HEK293 (cell line): Measurements from ENCODE around the gene ELAPOR2.
A peak's percentile ranks its signal among the peaks of the same experiment; 100 is the strongest.

Source experiments
- KLF16 ChIP-seq: fragments of 450-650 bp; formaldehyde crosslinking; IDR thresholded peaks from 2 replicates; pipeline ENCODE4 v1.5.1; 2017; ENCODE audit warnings: missing biosample characterization, missing genetic modification characterization
- MEIS1 ChIP-seq: sonication (generic); formaldehyde crosslinking; IDR thresholded peaks from 2 replicates; pipeline ENCODE4 v1.8.1; 2022; ENCODE audit warnings: missing genetic modification reagents, mild to moderate bottlenecking, borderline replicate concordance
- SETDB1 ChIP-seq: IDR thresholded peaks from one replicate; pipeline ENCODE4 v1.6.1; 2017; ENCODE audit warnings: mild to moderate bottlenecking, low read length, moderate library complexity, mixed read lengths; ENCODE audit not compliant: insufficient read length
- ZFP41 ChIP-seq: fragments of 450-650 bp; formaldehyde crosslinking; IDR thresholded peaks from 2 replicates; pipeline ENCODE4 v1.5.1; 2016; ENCODE audit warnings: missing biosample characterization, missing genetic modification characterization, borderline replicate concordance
- ZNF114 ChIP-seq: fragments of 450-650 bp; formaldehyde crosslinking; IDR thresholded peaks from 2 replicates; pipeline ENCODE4 v1.5.0; 2017; ENCODE audit warnings: missing biosample characterization, missing genetic modification characterization
- ZNF138 ChIP-seq: fragments of 450-650 bp; formaldehyde crosslinking; IDR thresholded peaks from 2 replicates; pipeline ENCODE4 v1.5.1; 2016; ENCODE audit warnings: missing biosample characterization, missing genetic modification characterization, borderline replicate concordance
- ZNF16 ChIP-seq: fragments of 450-650 bp; formaldehyde crosslinking; IDR thresholded peaks from 2 replicates; pipeline ENCODE4 v1.5.1; 2016; ENCODE audit warnings: low read depth, missing biosample characterization, missing genetic modification characterization
- ZNF2 ChIP-seq: fragments of 450-650 bp; formaldehyde crosslinking; IDR thresholded peaks from 2 replicates; pipeline ENCODE4 v1.5.1; 2016; ENCODE audit warnings: missing biosample characterization, missing genetic modification characterization
- ZNF221 ChIP-seq: fragments of 450-650 bp; formaldehyde crosslinking; IDR thresholded peaks from 2 replicates; pipeline ENCODE4 v1.5.1; 2017; ENCODE audit warnings: missing biosample characterization, missing genetic modification characterization, borderline replicate concordance
- ZNF248 ChIP-seq: fragments of 450-650 bp; formaldehyde crosslinking; IDR thresholded peaks from 2 replicates; pipeline ENCODE4 v1.5.1; 2017; ENCODE audit warnings: missing biosample characterization, missing genetic modification characterization
- ZNF266 ChIP-seq: fragments of 450-650 bp; formaldehyde crosslinking; IDR thresholded peaks from 2 replicates; pipeline ENCODE4 v1.5.1; 2016; ENCODE audit warnings: missing biosample characterization, missing genetic modification characterization, low read depth
- ZNF280D ChIP-seq: fragments of 450-650 bp; formaldehyde crosslinking; IDR thresholded peaks from 2 replicates; pipeline ENCODE4 v1.5.1; 2016; ENCODE audit warnings: missing biosample characterization, missing genetic modification characterization
- ZNF302 ChIP-seq: fragments of 450-650 bp; formaldehyde crosslinking; IDR thresholded peaks from 2 replicates; pipeline ENCODE4 v1.5.1; 2016; ENCODE audit warnings: missing biosample characterization, missing genetic modification characterization, low read depth
- ZNF366 ChIP-seq: fragments of 450-650 bp; formaldehyde crosslinking; conservative IDR thresholded peaks from 2 replicates; pipeline ENCODE4 v1.5.1; 2016; ENCODE audit warnings: missing biosample characterization, missing genetic modification characterization
- ZNF514 ChIP-seq: fragments of 450-650 bp; formaldehyde crosslinking; IDR thresholded peaks from 2 replicates; pipeline ENCODE4 v1.5.1; 2016; ENCODE audit warnings: missing biosample characterization, missing genetic modification characterization
- ZNF521 ChIP-seq: fragments of 450-650 bp; formaldehyde crosslinking; IDR thresholded peaks from 2 replicates; pipeline ENCODE4 v1.5.1; 2017; ENCODE audit warnings: missing biosample characterization, mild to moderate bottlenecking, missing genetic modification characterization
- ZNF558 ChIP-seq: fragments of 450-650 bp; formaldehyde crosslinking; IDR thresholded peaks from 2 replicates; pipeline ENCODE4 v1.5.1; 2016; ENCODE audit warnings: missing biosample characterization, missing genetic modification characterization
- ZNF560 ChIP-seq: fragments of 450-650 bp; formaldehyde crosslinking; IDR thresholded peaks from 2 replicates; pipeline ENCODE4 v1.5.1; 2017; ENCODE audit warnings: missing biosample characterization, missing genetic modification characterization, borderline replicate concordance
- ZNF621 ChIP-seq: fragments of 450-650 bp; formaldehyde crosslinking; IDR thresholded peaks from 2 replicates; pipeline ENCODE4 v1.5.1; 2017; ENCODE audit warnings: missing biosample characterization, missing genetic modification characterization
- ZSCAN18 ChIP-seq: fragments of 450-650 bp; formaldehyde crosslinking; IDR thresholded peaks from 2 replicates; pipeline ENCODE4 v1.5.1; 2016; ENCODE audit warnings: missing biosample characterization, missing genetic modification characterization
- TF ChIP-seq, protein P1 (sequence below): fragments of 450-650 bp; formaldehyde crosslinking; IDR thresholded peaks from 2 replicates; pipeline ENCODE4 v1.5.1; 2016; ENCODE audit warnings: missing biosample characterization, missing genetic modification characterization, borderline replicate concordance
- TF ChIP-seq, protein P2 (sequence below): fragments of 450-650 bp; formaldehyde crosslinking; optimal IDR thresholded peaks from 2 replicates; pipeline ENCODE3; 2016; ENCODE audit warnings: missing biosample characterization, mild to moderate bottlenecking, missing genetic modification characterization
- TF ChIP-seq, protein P3 (sequence below): fragments of 450-650 bp; formaldehyde crosslinking; IDR thresholded peaks from 2 replicates; pipeline ENCODE4 v1.5.1; 2016; ENCODE audit warnings: missing biosample characterization, missing genetic modification characterization, low read depth
- TF ChIP-seq, protein P4 (sequence below): fragments of 450-650 bp; formaldehyde crosslinking; IDR thresholded peaks from 2 replicates; pipeline ENCODE4 v1.5.1; 2017; ENCODE audit warnings: missing biosample characterization, missing genetic modification characterization

ELAPOR2 gene

GRCh38 chr7:87059525-87060287 is at the start of gene ELAPOR2 (continued):
- TF ChIP-seq, protein P1, sequence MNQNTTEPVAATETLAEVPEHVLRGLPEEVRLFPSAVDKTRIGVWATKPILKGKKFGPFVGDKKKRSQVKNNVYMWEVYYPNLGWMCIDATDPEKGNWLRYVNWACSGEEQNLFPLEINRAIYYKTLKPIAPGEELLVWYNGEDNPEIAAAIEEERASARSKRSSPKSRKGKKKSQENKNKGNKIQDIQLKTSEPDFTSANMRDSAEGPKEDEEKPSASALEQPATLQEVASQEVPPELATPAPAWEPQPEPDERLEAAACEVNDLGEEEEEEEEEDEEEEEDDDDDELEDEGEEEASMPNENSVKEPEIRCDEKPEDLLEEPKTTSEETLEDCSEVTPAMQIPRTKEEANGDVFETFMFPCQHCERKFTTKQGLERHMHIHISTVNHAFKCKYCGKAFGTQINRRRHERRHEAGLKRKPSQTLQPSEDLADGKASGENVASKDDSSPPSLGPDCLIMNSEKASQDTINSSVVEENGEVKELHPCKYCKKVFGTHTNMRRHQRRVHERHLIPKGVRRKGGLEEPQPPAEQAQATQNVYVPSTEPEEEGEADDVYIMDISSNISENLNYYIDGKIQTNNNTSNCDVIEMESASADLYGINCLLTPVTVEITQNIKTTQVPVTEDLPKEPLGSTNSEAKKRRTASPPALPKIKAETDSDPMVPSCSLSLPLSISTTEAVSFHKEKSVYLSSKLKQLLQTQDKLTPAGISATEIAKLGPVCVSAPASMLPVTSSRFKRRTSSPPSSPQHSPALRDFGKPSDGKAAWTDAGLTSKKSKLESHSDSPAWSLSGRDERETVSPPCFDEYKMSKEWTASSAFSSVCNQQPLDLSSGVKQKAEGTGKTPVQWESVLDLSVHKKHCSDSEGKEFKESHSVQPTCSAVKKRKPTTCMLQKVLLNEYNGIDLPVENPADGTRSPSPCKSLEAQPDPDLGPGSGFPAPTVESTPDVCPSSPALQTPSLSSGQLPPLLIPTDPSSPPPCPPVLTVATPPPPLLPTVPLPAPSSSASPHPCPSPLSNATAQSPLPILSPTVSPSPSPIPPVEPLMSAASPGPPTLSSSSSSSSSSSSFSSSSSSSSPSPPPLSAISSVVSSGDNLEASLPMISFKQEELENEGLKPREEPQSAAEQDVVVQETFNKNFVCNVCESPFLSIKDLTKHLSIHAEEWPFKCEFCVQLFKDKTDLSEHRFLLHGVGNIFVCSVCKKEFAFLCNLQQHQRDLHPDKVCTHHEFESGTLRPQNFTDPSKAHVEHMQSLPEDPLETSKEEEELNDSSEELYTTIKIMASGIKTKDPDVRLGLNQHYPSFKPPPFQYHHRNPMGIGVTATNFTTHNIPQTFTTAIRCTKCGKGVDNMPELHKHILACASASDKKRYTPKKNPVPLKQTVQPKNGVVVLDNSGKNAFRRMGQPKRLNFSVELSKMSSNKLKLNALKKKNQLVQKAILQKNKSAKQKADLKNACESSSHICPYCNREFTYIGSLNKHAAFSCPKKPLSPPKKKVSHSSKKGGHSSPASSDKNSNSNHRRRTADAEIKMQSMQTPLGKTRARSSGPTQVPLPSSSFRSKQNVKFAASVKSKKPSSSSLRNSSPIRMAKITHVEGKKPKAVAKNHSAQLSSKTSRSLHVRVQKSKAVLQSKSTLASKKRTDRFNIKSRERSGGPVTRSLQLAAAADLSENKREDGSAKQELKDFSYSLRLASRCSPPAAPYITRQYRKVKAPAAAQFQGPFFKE (tag by site-specific recombination), result no peak
- TF ChIP-seq ZFP41 (tag by site-specific recombination) (no peak), ZNF2 (tag by site-specific recombination) (0 out of 2 replicates have a peak, but pooled peaks have one; percentile 50), ZNF621 (tag by site-specific recombination) (no peak), ZNF221 (tag by site-specific recombination) (no peak), ZNF514 (tag by site-specific recombination) (no peak), ZNF302 (tag by site-specific recombination) (no peak), ZNF280D (tag by site-specific recombination) (no peak), ZNF16 (tag by site-specific recombination) (no peak), ZNF521 (no peak), ZSCAN18 (tag by site-specific recombination) (no peak), ZNF248 (tag by site-specific recombination) (no peak), ZNF138 (tag by site-specific recombination) (no peak), SETDB1 (no peak), ZNF114 (tag by site-specific recombination) (no peak), ZNF560 (tag by site-specific recombination) (no peak), MEIS1 (CRISPR knock-in tag) (0 out of 2 replicates have a peak, but pooled peaks have one; percentile 21), ZNF558 (tag by site-specific recombination) (no peak), ZNF366 (tag by site-specific recombination) (0 out of 2 replicates have a peak, but pooled peaks have one; percentile 18), ZNF266 (tag by site-specific recombination) (no peak), KLF16 (tag by site-specific recombination) (no peak)
- TF ChIP-seq, protein P2, sequence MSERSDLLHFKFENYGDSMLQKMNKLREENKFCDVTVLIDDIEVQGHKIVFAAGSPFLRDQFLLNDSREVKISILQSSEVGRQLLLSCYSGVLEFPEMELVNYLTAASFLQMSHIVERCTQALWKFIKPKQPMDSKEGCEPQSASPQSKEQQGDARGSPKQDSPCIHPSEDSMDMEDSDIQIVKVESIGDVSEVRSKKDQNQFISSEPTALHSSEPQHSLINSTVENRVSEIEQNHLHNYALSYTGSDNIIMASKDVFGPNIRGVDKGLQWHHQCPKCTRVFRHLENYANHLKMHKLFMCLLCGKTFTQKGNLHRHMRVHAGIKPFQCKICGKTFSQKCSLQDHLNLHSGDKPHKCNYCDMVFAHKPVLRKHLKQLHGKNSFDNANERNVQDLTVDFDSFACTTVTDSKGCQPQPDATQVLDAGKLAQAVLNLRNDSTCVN (tag by site-specific recombination), result peak; percentile 53
- TF ChIP-seq, protein P3, sequence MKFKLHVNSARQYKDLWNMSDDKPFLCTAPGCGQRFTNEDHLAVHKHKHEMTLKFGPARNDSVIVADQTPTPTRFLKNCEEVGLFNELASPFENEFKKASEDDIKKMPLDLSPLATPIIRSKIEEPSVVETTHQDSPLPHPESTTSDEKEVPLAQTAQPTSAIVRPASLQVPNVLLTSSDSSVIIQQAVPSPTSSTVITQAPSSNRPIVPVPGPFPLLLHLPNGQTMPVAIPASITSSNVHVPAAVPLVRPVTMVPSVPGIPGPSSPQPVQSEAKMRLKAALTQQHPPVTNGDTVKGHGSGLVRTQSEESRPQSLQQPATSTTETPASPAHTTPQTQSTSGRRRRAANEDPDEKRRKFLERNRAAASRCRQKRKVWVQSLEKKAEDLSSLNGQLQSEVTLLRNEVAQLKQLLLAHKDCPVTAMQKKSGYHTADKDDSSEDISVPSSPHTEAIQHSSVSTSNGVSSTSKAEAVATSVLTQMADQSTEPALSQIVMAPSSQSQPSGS (tag by site-specific recombination), result no peak
- TF ChIP-seq, protein P4, sequence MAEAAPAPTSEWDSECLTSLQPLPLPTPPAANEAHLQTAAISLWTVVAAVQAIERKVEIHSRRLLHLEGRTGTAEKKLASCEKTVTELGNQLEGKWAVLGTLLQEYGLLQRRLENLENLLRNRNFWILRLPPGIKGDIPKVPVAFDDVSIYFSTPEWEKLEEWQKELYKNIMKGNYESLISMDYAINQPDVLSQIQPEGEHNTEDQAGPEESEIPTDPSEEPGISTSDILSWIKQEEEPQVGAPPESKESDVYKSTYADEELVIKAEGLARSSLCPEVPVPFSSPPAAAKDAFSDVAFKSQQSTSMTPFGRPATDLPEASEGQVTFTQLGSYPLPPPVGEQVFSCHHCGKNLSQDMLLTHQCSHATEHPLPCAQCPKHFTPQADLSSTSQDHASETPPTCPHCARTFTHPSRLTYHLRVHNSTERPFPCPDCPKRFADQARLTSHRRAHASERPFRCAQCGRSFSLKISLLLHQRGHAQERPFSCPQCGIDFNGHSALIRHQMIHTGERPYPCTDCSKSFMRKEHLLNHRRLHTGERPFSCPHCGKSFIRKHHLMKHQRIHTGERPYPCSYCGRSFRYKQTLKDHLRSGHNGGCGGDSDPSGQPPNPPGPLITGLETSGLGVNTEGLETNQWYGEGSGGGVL (tag by site-specific recombination), result no peak
